ENCODE results near the gene CHID1. TPM values are rescaled to one million over a fixed set of nuclear protein-coding genes. Genes with fewer than 3 reads are reported as not detected.

Gene CHID1
- total RNA-seq, 1 donor from 2014 or later, result 29.3 TPM

- peak; percentile 28 for DNase-seq
Observed at GRCh38 chr11:933142-933851, 22.7 kb upstream of the CHID1 start.

- no peak for DNase-seq
Observed at GRCh38 chr11:932435-932834, 21.8 kb upstream of the CHID1 start.

GRCh38 chr11:931385-931784 is 20.8 kb upstream of the CHID1 start:
- peak; percentile 57 for DNase-seq

GRCh38 chr11:929405-929804 is 18.8 kb upstream of the CHID1 start:
- no peak for DNase-seq

DNA sequence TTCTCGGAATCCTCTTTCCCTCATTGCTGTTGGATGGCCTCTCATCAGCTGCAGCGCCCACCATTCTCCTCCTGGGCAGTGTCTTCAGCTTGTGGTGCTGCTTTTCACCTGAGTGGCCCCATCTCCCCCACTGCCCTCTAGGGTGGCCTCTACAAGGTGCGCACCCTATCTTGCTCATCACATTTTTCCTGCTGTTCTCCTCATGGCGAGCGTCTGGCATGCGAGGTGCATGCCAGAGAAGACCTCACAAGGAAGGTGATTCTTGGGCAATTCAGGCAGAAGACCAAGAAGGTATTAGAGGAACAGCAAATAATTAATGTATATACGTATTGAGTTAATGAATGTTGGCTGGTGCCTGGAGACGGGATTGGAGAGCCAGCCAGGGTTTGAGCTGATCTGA is 18.2 kb upstream of the CHID1 start:
- no peak for DNase-seq

DNA sequence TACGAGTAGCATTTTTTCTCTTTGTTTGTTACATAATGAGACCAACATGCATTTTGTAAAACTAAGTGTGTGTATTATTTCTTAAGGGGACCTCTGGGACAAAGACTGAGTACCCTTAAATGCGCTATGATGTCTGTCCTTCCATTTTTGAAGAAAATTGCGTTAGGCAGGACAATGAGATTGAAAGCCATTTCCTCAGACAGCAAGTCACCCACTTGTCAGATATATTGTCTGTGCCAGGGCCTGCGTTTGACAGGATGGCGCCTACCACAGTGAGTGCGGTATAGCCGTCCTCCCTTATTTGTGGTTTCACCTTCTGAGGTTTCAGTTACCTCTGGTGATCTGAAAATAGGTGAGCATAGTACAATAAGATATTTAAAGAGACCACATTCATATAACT is 17.3 kb upstream of the CHID1 start:
- no peak for DNase-seq

- peak; percentile 7 for DNase-seq
Observed at GRCh38 chr11:926341-926916, 15.8 kb upstream of the CHID1 start.

DNA sequence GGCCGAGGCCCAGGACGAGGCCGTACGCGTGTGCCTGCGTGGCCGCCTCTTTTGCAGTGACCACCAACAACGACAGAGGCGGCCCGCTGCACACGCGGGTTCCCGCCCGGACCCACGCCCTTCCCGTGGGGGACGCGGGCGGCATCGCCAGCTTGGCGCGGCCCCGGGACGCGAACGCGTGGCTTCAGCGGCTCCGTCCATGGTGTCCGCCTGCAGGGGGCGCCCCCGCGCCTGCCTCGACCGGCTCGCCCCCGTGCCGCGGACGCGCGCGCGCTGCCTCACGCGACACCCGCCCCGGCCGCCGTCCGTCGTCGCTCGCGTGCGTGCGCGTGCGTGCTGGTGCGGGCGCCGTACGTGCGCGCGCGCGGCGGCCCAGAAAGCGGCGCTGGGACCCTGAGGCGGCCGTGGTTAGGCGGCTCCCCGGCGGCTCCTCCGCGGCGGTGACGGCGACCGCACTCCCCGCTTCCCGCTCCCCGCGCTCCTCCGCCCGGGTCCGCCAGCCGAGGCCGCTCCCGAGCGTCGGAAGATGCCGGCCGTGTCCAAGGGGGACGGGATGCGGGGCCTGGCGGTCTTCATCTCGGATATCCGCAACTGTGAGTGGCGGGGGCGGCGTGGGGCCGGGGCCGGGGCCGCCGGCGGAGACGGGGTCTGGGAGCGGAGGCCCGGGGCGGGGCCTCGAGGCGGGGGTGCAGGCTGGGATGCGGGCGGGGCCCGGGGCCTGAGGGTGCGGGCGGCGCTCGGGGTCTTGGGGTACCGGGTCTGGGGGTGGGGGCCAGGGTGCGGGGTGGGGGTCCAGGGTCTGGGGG is 15.1 kb upstream of the CHID1 start, which contains the start of gene AP2A2:
Gene AP2A2 (plus strand): TSS at position 375 of the 806 bp plus-strand sequence. CDS start 152 bp downstream, at position 527.
- peak; percentile 91 for DNase-seq

GRCh38 chr11:925158-925495 is 14.5 kb upstream of the CHID1 start:
- DNase-seq, result no peak

GRCh38 chr11:924406-925157 is 14.0 kb upstream of the CHID1 start:
- peak; percentile 3 for DNase-seq

GRCh38 chr11:923691-924405 is 13.2 kb upstream of the CHID1 start:
- no peak for DNase-seq

DNA sequence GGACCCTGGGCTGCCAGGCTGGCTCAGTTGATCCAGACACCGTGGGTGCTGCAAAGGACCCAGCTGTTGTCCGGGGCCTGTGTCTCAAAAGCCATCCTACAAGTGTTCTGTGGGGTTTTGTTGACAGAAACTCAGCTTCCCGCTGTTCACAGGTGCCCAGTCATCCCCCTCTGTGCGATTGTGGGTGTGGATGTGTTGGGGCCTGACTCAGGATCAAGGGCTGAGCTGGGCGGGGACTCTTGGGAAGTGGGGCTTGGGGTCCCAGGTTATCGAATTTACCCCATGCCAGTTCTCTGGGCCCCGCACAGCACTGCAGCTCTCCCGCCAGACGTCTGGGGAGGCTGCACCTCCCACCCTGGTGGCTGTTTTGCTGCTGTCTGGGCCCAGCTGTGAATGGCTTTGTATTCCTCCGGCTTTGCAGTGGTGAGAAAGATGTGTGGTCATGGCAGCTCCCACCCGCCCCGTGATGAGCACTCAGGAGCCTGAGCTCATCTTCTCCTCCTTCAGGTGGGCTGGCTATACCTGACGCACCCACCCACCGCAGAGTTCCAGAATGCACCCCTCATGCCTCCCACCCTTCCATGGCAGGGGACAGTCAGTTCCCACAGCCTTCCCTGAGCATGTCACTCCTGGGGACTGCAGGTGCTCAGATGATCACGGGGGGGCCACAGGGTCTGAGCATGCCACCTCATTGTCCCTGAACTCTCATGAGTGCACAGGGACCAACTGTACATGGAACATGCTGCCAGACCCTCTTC is 11.5 kb upstream of the CHID1 start:
- DNase-seq, result no peak

DNA sequence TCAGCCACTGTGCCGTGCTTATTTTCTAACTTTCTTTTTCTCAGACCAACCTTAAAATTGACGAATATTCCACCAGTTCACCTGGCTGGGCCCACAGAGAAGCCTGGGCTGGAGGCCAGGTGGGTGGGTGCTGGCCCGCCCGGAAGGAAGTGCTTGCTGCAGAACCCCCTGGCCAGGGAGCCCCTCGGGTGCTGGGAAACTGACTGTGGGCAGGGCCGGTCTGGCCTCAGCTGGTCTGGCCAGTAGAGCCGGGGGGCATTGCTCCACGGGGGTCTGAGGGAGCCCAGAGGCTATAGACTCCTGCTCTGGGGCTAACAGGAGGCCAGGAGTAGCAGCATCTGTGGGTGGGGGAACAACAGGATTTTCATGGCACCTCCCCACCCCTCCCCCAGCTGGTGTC is 6.8 kb upstream of the CHID1 start:
- no peak for DNase-seq

- no peak for DNase-seq
Observed at GRCh38 chr11:914747-915501, 4.3 kb upstream of the CHID1 start.

DNA sequence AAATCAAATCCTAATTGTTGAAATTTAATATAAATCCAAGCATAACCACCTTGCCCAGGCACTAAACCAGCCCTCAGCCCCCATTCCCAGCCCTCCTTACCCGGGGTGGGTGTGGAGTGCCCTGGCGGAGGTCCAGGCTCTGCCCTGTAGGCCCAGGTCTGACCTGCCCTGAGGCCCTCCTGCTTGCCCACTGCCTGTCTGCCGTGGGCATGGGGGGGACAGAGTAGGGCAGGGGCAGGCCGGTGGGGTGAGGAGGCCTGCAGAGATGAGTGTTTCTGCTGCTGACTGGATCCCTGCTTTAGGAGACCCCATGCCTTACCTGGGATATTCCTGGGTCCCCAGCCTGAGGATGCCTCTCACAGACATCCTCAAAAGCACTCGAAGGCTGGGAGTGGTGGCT is 3.6 kb upstream of the CHID1 start:
- no peak for DNase-seq

- no peak for DNase-seq
Observed at GRCh38 chr11:913043-913442, 2.4 kb upstream of the CHID1 start.

GRCh38 chr11:912266-912665 is 1.7 kb upstream of the CHID1 start:
- DNase-seq, result no peak

DNA sequence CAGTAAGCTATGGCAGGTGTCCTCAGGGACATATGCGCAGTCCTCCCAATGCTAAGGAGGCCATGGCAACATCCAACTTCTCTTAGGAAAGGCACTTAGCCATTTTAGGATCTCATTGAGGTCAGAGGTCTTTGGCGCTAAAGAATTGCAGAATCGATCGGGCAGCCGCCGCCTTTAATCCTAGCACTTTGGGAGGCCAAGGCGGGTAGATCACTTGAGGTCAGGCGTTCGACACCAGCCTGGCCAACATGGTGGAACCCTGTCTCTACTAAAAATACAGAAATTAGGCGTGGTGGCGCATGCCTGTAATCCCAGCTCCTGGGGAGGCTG is 1.2 kb upstream of the CHID1 start:
- no peak for DNase-seq

- DNase-seq, result no peak
Observed at GRCh38 chr11:911031-911889, 650 bp upstream of the CHID1 start.
